ENCODE results near the gene HOMER1. TPM values are rescaled to one million over a fixed set of nuclear protein-coding genes. Genes with fewer than 3 reads are reported as not detected.

Gene HOMER1
- total RNA-seq, 1 donor from 2014 or later = 9.6 TPM

DNA sequence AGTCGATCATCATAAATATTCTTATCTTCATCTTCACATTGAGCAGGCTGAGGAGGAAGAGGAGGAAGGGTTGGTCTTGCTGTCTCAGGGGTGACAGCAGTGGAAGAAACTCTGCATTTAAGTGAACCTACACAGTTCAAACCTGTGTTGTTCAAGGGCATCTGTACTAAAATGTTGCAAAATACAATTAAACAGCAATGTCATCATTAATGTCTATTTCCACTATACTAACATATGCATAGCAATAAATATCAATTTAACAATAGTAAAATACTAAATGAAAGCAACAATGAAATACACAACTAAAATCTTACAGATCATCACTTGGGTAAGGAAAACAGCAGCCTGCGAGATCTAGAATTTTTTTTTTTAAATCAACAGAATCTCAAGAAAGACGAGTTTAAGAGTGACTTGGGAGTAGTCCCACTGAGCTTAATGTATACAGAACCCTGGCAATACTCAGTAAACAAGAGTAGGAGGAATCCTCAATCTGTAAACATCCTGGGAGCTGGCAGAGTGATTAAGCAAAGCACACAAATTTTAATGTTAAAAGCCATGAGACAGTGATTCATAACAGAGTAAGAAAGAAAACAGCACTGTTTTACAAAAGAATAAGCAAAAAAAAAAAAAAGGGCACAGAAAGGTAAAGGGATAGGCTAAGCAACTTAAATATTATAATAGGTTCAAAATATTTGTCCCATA, 10.0 kb downstream of the HOMER1 start:
- H3K27me3 ChIP-seq (ENCODE audit: control insufficient read depth, insufficient read depth, low read length) = no peaks in the 10 kb centered on the region
- TF ChIP-seq, protein P1, sequence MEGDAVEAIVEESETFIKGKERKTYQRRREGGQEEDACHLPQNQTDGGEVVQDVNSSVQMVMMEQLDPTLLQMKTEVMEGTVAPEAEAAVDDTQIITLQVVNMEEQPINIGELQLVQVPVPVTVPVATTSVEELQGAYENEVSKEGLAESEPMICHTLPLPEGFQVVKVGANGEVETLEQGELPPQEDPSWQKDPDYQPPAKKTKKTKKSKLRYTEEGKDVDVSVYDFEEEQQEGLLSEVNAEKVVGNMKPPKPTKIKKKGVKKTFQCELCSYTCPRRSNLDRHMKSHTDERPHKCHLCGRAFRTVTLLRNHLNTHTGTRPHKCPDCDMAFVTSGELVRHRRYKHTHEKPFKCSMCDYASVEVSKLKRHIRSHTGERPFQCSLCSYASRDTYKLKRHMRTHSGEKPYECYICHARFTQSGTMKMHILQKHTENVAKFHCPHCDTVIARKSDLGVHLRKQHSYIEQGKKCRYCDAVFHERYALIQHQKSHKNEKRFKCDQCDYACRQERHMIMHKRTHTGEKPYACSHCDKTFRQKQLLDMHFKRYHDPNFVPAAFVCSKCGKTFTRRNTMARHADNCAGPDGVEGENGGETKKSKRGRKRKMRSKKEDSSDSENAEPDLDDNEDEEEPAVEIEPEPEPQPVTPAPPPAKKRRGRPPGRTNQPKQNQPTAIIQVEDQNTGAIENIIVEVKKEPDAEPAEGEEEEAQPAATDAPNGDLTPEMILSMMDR (IDR thresholded peaks at IDR 0.05; ENCODE audit: insufficient read depth, low read length, poor library complexity, severe bottlenecking) = no peak
- DNase-seq (ENCODE audit: low read depth) = no peak
- H3K36me3 ChIP-seq (ENCODE audit: control insufficient read depth, insufficient read depth, low read length) = no peaks in the 10 kb centered on the region
- H3K4me3 ChIP-seq (ENCODE audit: low read depth, low read length) = no peak overlapping the region

DNA sequence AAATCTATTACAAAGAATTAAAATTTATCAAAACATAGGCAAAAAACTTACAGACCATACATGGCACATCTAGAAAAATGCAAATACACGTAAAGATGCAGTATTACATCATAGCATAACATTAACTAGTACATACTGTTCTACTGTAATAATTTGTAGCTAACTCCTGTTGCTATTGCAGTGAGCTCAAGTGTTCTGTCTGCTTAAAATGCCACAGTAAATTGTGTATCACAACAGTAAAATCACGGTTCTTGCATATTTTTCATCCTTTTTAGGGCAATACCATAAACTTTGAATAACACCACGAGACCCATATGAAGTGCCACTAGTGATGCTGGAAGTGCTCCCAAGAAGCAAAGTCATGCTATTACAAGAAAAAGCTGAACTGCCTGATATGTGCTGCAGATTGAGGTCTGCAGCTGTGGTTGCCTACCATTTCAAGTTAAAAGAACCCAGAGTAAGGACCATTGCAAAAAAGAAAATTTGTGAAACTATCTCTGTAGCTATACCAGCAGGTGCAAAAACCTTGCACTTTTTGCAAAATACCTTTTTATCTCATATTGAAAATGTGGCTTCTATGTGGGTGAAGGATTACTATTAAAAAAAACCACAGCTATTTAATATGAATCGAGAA, 14.2 kb downstream of the HOMER1 start:
- no peak for DNase-seq (ENCODE audit: low read depth)
- no peak overlapping the region for H3K4me3 ChIP-seq (ENCODE audit: low read depth, low read length)
- H3K27me3 ChIP-seq (ENCODE audit: control insufficient read depth, insufficient read depth, low read length) = no peaks in the 10 kb centered on the region
- no peaks in the 10 kb centered on the region for H3K36me3 ChIP-seq (ENCODE audit: control insufficient read depth, insufficient read depth, low read length)
- TF ChIP-seq, protein P1 (IDR thresholded peaks at IDR 0.05; ENCODE audit: insufficient read depth, low read length, poor library complexity, severe bottlenecking) = no peak

DNA sequence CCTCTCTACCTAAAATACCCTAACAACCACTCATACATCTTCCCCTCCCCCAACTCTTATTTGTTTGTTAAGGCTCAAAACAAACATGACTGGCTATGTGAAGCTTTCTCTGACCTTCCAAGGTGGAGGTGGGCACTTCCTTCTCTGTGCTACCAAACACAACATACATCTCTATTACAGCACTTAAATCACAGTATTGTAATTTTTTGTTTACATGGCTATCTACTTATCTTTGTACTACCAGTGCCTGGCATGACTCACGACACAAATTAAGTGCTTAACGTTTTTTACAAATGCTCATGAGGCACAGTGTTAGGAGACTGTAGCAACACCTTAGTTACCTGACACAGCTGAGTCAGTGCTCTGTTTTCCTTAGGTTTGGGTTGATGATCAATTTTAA, 18.6 kb downstream of the HOMER1 start:
- Histone ChIP-seq H3K4me3 (ENCODE audit: low read depth, low read length) (no peak overlapping the region), H3K27me3 (ENCODE audit: control insufficient read depth, insufficient read depth, low read length) (no peaks in the 10 kb centered on the region), H3K36me3 (ENCODE audit: control insufficient read depth, insufficient read depth, low read length) (no peaks in the 10 kb centered on the region)
- TF ChIP-seq, protein P1 (IDR thresholded peaks at IDR 0.05; ENCODE audit: insufficient read depth, low read length, poor library complexity, severe bottlenecking) = no peak
- no peak for DNase-seq (ENCODE audit: low read depth)

DNA sequence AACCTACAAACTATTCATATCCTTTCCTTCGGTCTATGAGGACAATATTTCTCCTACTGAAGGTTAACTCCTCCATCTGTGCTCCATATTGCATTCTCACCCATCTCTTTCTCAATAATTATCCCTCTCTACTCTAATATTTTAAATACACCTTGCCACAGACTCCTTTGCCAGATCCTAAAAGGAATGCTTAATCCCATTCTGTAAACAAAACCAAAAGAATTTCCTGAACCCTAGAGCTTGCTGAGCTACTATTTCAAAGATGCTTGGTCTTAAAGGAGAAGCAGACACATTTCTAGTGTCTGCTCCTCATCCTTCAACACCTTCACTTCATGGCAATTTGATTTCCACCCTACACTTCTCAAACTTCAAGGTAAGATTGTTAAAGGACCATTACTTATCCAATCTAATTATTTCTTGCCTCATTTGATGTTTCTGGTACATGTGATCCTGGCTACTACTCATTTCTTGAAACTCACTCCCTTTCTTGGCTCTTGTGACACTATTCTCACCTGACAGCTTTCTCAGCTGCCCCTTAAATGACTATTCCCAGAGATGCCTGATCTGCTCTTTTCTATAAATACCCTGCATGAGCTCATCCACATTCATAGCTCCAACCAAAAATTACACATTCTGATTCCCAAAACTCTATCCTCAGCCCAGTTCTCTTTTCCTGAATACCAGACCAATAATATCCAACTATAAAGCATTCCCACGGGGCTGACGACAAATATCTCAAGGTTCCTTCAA, 20.2 kb downstream of the HOMER1 start:
- H3K4me3 ChIP-seq (ENCODE audit: low read depth, low read length) = no peak overlapping the region
- H3K36me3 ChIP-seq (ENCODE audit: control insufficient read depth, insufficient read depth, low read length) = no peaks in the 10 kb centered on the region
- TF ChIP-seq, protein P1 (IDR thresholded peaks at IDR 0.05; ENCODE audit: insufficient read depth, low read length, poor library complexity, severe bottlenecking) = no peak
- no peak for DNase-seq (ENCODE audit: low read depth)
- H3K27me3 ChIP-seq (ENCODE audit: control insufficient read depth, insufficient read depth, low read length) = no peaks in the 10 kb centered on the region

DNA sequence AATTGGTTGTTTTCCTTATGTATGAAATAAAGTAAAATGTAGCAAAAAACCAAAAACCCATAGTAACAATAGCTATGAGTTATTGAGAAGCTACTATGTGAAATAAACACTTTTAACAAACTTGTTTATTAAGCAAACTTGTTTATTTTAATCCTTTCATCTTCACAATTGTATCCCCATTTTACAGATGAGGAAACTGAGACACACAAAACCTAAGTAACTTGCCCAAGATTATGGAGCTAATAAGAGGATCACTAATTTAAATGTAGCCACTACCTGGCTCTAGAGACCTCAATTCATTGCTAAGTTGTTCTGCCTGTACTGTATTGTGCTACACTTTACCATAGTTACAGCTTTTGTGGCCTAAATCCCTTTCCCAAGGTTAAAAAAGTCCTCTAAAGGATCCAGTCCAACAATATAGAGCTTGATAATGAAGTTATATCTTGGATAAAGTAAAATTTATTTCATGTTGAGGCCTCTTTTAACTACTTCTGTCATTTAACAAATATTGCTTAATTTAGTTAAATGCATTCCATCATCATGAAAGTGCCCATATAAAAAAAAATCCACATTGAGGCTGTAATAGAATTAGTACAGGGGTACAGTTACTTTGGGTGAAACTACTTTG, 22.1 kb downstream of the HOMER1 start:
- TF ChIP-seq, protein P1 (IDR thresholded peaks at IDR 0.05; ENCODE audit: insufficient read depth, low read length, poor library complexity, severe bottlenecking) = no peak
- Histone ChIP-seq H3K27me3 (ENCODE audit: control insufficient read depth, insufficient read depth, low read length) (no peaks in the 10 kb centered on the region), H3K36me3 (ENCODE audit: control insufficient read depth, insufficient read depth, low read length) (no peaks in the 10 kb centered on the region), H3K4me3 (ENCODE audit: low read depth, low read length) (no peak overlapping the region)
- no peak for DNase-seq (ENCODE audit: low read depth)
